ENCODE results near the gene LEFTY1. TPM values are rescaled to one million over a fixed set of nuclear protein-coding genes. Genes with fewer than 3 reads are reported as not detected.

LEFTY1 gene
- total and polyA plus RNA-seq, 2 of the 13 experiments (the other 11 are each of a cell fraction or from before 2014, with no cell fraction given): 0.29 to 0.79 TPM

DNA sequence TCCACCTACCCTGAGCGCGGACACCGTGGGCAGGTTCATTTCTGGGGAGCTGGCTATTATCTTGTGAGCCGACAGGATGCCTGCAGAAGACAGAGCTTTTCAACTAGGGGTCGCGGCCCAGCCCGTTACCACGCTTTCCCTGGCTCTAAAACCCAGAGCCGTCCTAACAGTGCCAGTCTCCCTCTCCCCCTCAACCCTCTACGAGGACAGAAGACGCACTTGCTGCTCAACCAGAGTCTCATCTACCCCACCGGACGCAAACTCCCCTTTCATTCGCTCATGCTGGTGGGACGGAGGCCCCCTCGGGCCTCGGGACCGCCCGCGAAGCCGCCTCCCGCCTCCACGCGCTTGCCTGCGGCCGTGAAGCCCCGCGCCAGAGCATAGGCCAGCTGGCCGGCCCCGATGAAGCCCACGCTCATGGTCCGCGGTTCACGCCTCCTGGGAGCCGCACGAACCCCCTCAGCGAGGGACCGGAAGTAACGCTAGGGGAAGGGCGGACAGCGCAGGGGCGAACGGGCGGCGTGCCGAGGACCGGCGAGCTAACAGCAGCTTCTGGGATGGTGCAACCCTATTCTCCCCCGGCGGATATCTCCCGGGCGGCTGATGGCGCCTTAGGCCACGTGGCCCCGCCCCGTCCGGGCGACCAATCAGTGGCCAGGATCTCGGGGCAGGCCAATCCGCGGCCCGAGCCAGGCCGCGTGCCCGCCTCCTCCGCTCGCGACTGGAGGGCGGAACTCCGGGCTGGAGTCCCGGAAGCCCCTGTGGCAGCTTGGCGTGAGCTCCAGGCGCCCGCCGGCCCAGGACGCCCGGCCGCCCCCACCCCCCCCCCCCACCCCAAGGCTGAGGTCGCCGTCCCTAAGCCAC, 35.0 kb upstream of the LEFTY1 start, which contains the start of gene PYCR2:
TSS of gene PYCR2 (minus strand) at position 559 of the 864 bp plus-strand sequence. CDS start at position 419, 140 bp downstream.
- Histone ChIP-seq H3K9me3 (ENCODE audit: low read length) (no peaks in the 10 kb centered on the region), H3K36me3 (replicated peaks in 1 of 2; ENCODE audit: control insufficient read depth in 1 of 2, insufficient read depth in 2 of 2, low read length in 2 of 2) (peaks cover 7 to 33% of the 10 kb centered on the region in 2 experiments; a peak in 4 of 5 replicates), H3K4me3 (replicated peaks in 1 of 3; ENCODE audit: insufficient read depth in 1 of 3, low read depth in 2 of 3, low read length in 3 of 3) (peak within 1 kb of the TSS; percentile 81 to 94 (median 82)), H3K9ac (ENCODE audit: insufficient read depth, low read depth, low read length) (peak within 1 kb of the TSS; percentile 89), H3K27ac (ENCODE audit: extremely low read length, insufficient read depth, low read length) (peak within 1 kb of the TSS; percentile 89), H3K79me2 (ENCODE audit: insufficient read depth, low read length) (peaks cover 16% of the 10 kb centered on the region), H4K20me1 (ENCODE audit: insufficient read depth, low read length) (no peaks in the 10 kb centered on the region), H2AFZ (ENCODE audit: low read length) (no peak within 1 kb of the TSS), H3K4me2 (ENCODE audit: low read depth, low read length) (peak within 1 kb of the TSS; percentile 88), H3K27me3 (ENCODE audit: control insufficient read depth in 1 of 2, insufficient read depth in 2 of 2, low read length in 2 of 2) (no peaks in the 10 kb centered on the region; a peak in 2 of 5 replicates), H3K4me1 (ENCODE audit: insufficient read depth, low read length) (peaks cover 22% of the 10 kb centered on the region)
- ChIA-PET CTCF (ENCODE audit: low intra/inter-chr PET ratio, low total read pairs) (interaction anchor here (1.0 kb wide), 1 partner anchor 52 kb away, joined by 3 read pairs; no protein-coding TSS in a partner anchor), POLR2A (interaction anchor here (0.6 to 2.1 kb wide), 27 partner anchors 9 to 1747 kb away, joined by 3 to 29 read pairs (median 6); partner anchors contain the start of genes H3-3A, LEFTY1, LEFTY2 and SDE2)
- ATAC-seq (peak; percentile 97), FAIRE-seq (peak; percentile 73), DNase-seq (ENCODE audit: low spot score) (peak; percentile 91)
- in situ Hi-C loops (cut with HindIII; ENCODE audit: extremely low pct_ligation_motif_present, low pct_unique_long_range_greater_than_20kb) (no loop called here), intact Hi-C loops (cut with micrococcal nuclease; ENCODE audit: unreplicated experiment) (loop anchor here (5.0 to 10.0 kb wide), 3 partner anchors 42 to 147 kb away; partner anchors contain the start of genes SRP9 and TMEM63A)
- 0% methylated on average over 11 of the region's 80 CpGs for WGBS (ENCODE audit: low lambda C conversion rate)
- TSS peak; percentile 82 for BruUV-seq (replicated peaks)
- no peak for TF ChIP-seq ARID2 (CRISPR knock-in tag; IDR thresholded peaks at IDR 0.05; ENCODE audit: borderline replicate concordance)
- TF ChIP-seq KMT2A (CRISPR knock-in tag; IDR thresholded peaks at IDR 0.05): peak; percentile 86
- TF ChIP-seq ZNF772 (CRISPR knock-in tag; IDR thresholded peaks at IDR 0.05): peak; percentile 75; the same call in 1 of the 2 replicates
- 0 out of 2 replicates have a peak, but pooled peaks have one; percentile 76 for TF ChIP-seq ZNF616 (CRISPR knock-in tag; IDR thresholded peaks at IDR 0.05; ENCODE audit: low read depth)
- TF ChIP-seq, protein P1, sequence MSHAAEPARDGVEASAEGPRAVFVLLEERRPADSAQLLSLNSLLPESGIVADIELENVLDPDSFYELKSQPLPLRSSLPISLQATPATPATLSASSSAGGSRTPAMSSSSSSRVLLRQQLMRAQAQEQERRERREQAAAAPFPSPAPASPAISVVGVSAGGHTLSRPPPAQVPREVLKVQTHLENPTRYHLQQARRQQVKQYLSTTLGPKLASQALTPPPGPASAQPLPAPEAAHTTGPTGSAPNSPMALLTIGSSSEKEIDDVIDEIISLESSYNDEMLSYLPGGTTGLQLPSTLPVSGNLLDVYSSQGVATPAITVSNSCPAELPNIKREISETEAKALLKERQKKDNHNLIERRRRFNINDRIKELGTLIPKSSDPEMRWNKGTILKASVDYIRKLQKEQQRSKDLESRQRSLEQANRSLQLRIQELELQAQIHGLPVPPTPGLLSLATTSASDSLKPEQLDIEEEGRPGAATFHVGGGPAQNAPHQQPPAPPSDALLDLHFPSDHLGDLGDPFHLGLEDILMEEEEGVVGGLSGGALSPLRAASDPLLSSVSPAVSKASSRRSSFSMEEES (CRISPR knock-in tag; IDR thresholded peaks at IDR 0.05): peak; percentile 9; the same call in 1 of the 2 replicates
- no peak; the same call in 1 of the 2 replicates for TF ChIP-seq DNMT1 (CRISPR knock-in tag; IDR thresholded peaks at IDR 0.05)
- TF ChIP-seq CREB1 (IDR thresholded peaks at IDR 0.05): peak; percentile 66
- TF ChIP-seq CREB1 (CRISPR knock-in tag; IDR thresholded peaks at IDR 0.05): no peak
- TF ChIP-seq, protein P2, sequence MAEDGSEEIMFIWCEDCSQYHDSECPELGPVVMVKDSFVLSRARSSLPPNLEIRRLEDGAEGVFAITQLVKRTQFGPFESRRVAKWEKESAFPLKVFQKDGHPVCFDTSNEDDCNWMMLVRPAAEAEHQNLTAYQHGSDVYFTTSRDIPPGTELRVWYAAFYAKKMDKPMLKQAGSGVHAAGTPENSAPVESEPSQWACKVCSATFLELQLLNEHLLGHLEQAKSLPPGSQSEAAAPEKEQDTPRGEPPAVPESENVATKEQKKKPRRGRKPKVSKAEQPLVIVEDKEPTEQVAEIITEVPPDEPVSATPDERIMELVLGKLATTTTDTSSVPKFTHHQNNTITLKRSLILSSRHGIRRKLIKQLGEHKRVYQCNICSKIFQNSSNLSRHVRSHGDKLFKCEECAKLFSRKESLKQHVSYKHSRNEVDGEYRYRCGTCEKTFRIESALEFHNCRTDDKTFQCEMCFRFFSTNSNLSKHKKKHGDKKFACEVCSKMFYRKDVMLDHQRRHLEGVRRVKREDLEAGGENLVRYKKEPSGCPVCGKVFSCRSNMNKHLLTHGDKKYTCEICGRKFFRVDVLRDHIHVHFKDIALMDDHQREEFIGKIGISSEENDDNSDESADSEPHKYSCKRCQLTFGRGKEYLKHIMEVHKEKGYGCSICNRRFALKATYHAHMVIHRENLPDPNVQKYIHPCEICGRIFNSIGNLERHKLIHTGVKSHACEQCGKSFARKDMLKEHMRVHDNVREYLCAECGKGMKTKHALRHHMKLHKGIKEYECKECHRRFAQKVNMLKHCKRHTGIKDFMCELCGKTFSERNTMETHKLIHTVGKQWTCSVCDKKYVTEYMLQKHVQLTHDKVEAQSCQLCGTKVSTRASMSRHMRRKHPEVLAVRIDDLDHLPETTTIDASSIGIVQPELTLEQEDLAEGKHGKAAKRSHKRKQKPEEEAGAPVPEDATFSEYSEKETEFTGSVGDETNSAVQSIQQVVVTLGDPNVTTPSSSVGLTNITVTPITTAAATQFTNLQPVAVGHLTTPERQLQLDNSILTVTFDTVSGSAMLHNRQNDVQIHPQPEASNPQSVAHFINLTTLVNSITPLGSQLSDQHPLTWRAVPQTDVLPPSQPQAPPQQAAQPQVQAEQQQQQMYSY (CRISPR knock-in tag; IDR thresholded peaks at IDR 0.05): no peak; the same call in 1 of the 2 replicates
- TF ChIP-seq, protein P3, sequence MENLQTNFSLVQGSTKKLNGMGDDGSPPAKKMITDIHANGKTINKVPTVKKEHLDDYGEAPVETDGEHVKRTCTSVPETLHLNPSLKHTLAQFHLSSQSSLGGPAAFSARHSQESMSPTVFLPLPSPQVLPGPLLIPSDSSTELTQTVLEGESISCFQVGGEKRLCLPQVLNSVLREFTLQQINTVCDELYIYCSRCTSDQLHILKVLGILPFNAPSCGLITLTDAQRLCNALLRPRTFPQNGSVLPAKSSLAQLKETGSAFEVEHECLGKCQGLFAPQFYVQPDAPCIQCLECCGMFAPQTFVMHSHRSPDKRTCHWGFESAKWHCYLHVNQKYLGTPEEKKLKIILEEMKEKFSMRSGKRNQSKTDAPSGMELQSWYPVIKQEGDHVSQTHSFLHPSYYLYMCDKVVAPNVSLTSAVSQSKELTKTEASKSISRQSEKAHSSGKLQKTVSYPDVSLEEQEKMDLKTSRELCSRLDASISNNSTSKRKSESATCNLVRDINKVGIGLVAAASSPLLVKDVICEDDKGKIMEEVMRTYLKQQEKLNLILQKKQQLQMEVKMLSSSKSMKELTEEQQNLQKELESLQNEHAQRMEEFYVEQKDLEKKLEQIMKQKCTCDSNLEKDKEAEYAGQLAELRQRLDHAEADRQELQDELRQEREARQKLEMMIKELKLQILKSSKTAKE (CRISPR knock-in tag; IDR thresholded peaks at IDR 0.05; ENCODE audit: borderline replicate concordance): no peak
- TF ChIP-seq NR1H2 (CRISPR knock-in tag; IDR thresholded peaks at IDR 0.05; ENCODE audit: borderline replicate concordance, low read depth): peak; percentile 86; the same call in 1 of the 2 replicates
- TF ChIP-seq POGZ (CRISPR knock-in tag; IDR thresholded peaks at IDR 0.05): peak; percentile 68; the same call in 1 of the 2 replicates
- TF ChIP-seq SRY (CRISPR knock-in tag; IDR thresholded peaks at IDR 0.05): no peak; the same call in 1 of the 2 replicates
- peak; percentile 71; the same call in 1 of the 2 replicates for TF ChIP-seq ZNF136 (CRISPR knock-in tag; IDR thresholded peaks at IDR 0.05; ENCODE audit: low read depth)
